GM12891 (cell line): ENCODE measurements around the gene KRT6B.

Source experiments
- POLR2A ChIP-seq: IDR thresholded peaks from 2 replicates; pipeline ENCODE4 v1.6.1; 2011; ENCODE audit warnings: low read depth, low read length, control low read depth
- TAF1 ChIP-seq: IDR thresholded peaks from 2 replicates; pipeline ENCODE4 v1.6.1; 2011; ENCODE audit warnings: low read depth, low read length, control low read depth

DNA sequence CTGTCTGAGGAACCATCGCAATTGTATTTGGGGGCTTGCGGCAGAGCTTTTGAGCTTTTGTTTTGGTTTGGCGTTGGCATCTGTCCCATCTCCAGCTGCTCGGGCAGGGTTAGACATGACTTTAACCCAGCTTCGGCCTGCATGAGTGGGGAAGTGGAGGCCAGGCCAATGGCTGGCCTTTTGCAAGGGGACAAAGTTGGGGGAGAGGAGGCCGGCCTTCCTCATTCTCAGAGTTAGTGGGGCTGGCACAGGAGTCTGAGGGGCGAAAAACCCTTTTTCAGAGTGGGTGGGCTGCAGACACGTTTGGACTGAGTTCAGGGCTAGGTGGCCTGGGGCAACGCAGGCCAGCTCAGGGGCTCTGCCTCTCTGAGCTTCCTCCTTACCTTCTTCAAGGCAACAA lies 51.0 kb downstream of the KRT6B start:
- no peak for TF ChIP-seq TAF1
- no peak for TF ChIP-seq POLR2A
